ENCODE measurements around the gene MAN1A2.

Gene MAN1A2

GRCh38 chr1:117572546-117572945 is 205.3 kb downstream of the MAN1A2 start:
- H3K27ac ChIP-seq = peak overlapping the region; percentile 71; the same call in 1 of the 2 replicates
- no peak for TF ChIP-seq CTCF (conservative IDR thresholded peaks at IDR 0.05)

- no peak for TF ChIP-seq CTCF (conservative IDR thresholded peaks at IDR 0.05)
- H3K27ac ChIP-seq = peak overlapping the region; percentile 71
Measured at GRCh38 chr1:117573386-117574023, 206.3 kb downstream of the MAN1A2 start.

GRCh38 chr1:117574161-117574835 is 207.0 kb downstream of the MAN1A2 start:
- H3K27ac ChIP-seq = peak overlapping the region; percentile 71
- TF ChIP-seq CTCF (conservative IDR thresholded peaks at IDR 0.05) = no peak

GRCh38 chr1:117575586-117576225 is 208.5 kb downstream of the MAN1A2 start:
- TF ChIP-seq CTCF (conservative IDR thresholded peaks at IDR 0.05) = no peak
- peak overlapping the region; percentile 71 for H3K27ac ChIP-seq

- H3K27ac ChIP-seq = no peak overlapping the region
- TF ChIP-seq CTCF (conservative IDR thresholded peaks at IDR 0.05) = no peak
Measured at GRCh38 chr1:117576236-117576635, 209.0 kb downstream of the MAN1A2 start.

- H3K27ac ChIP-seq = no peak overlapping the region
- no peak for TF ChIP-seq CTCF (conservative IDR thresholded peaks at IDR 0.05)
Measured at GRCh38 chr1:117577191-117577885, 210.1 kb downstream of the MAN1A2 start.

- no peak for TF ChIP-seq CTCF (conservative IDR thresholded peaks at IDR 0.05)
- no peak overlapping the region for H3K27ac ChIP-seq
Measured at GRCh38 chr1:117578466-117578865, 211.2 kb downstream of the MAN1A2 start.
